ENCODE measurements around the gene ADCYAP1. TPM values are rescaled to one million over a fixed set of nuclear protein-coding genes. Genes with fewer than 3 reads are reported as not detected.

The ADCYAP1 gene
- polyA plus RNA-seq, 4 donors: 0.17 to 0.22 (median 0.17) TPM; not detected in 1

- DNase-seq (ENCODE audit: low read depth in 4 of 4, low spot score in 2 of 4): no peak
Observed at GRCh38 chr18:957829-958228, 53.2 kb downstream of the ADCYAP1 start.

DNA sequence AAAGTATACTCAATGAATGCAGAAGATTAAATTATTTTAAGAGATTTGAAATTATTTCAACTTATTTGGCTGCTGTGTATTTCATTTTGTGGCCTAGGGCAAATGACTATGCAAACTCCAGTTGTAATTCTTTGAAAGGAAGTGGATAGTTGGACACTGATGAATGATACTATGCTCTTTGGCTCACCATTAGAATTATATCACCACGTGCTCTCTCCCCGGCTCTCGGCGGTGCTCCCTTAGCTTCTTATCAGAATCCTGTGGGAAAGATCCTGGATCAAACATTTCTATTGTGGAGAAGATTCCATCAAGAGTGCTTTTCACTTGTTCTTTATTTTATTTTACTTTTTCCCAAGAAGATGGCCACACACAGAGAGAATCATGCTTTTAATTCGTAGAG, 55.2 kb downstream of the ADCYAP1 start:
- DNase-seq (ENCODE audit: low read depth in 4 of 4, low spot score in 2 of 4): no peak

Other genes with a start within 250 kb of the ADCYAP1 start
- gene TYMS, start 247.2 kb upstream of the ADCYAP1 start, polyA plus RNA-seq (ENCODE audit: insufficient read length in 4 of 4): 100 to 1,000 TPM; 116 to 133 (median 126) TPM
- gene ENOSF1, start 192.2 kb upstream of the ADCYAP1 start, polyA plus RNA-seq (ENCODE audit: insufficient read length in 4 of 4): 100 to 1,000 TPM in 2 of 4 donors, 10 to 100 TPM in 2; 50.5 to 144 (median 98.9) TPM
- 10 to 100 TPM; 60.8 to 71.2 (median 69.0) TPM for gene YES1, start 92.6 kb upstream of the ADCYAP1 start, polyA plus RNA-seq (ENCODE audit: insufficient read length in 4 of 4)